KOPT-K1 (cell line): ENCODE measurements around the gene ZSCAN26.

ENCODE experiments used
- H3K27ac ChIP-seq: fragments of 200-600 bp; sonication (generic); 2 replicates; pipeline ENCODE4 v1.5.1; 2016; ENCODE audit warnings: antibody characterized with exemption, mild to moderate bottlenecking, low read depth, low read length; ENCODE audit not compliant: poor library complexity, severe bottlenecking
- H3K36me3 ChIP-seq: fragments of 200-600 bp; sonication (generic); 2 replicates; pipeline ENCODE4 v1.5.1; 2017; ENCODE audit warnings: antibody characterized with exemption, mild to moderate bottlenecking, low read length, moderate library complexity; ENCODE audit not compliant: insufficient read depth
- H3K9me3 ChIP-seq: fragments of 200-600 bp; sonication (generic); 2 replicates; pipeline ENCODE4 v1.5.1; 2017; ENCODE audit warnings: antibody characterized with exemption, low read length, mild to moderate bottlenecking; ENCODE audit not compliant: insufficient read depth, poor library complexity, severe bottlenecking

ZSCAN26 gene

DNA sequence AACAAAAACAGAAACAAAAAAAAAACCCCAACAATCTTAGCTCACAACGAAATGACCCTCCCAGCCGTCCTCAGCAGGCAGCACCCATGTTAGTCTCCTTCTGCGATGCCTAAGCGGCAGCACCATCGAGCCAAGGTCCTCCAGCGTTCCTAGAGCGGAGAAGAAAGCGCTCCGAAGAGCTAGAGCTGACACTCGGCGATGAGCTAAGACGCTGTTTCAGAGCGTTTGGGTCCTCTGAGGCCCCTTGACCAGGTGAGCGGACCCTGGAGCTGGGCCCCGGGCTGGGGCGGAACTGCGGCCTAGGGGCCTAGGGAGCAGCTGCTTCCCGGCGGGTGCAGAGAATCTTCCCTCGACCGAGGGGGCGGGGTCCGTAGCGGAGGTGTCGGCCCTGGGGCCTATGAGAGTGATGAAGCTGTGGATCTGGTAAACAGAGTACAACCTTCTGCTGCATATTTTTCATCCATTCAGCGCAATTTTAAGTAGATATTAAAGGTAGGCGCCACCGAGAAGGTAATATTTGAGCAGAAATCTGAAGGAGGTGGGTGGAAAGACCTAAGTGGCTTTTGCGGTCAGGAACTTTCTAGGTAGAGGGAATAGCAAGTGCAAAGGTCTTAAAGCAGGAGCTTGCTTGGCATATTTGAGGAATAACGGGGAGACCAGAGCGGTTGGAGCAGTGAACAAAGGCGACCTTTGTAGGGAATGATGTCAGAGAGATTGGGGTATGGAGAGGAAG is at the start of gene ZSCAN26:
Gene ZSCAN26, plus strand, starts transcription at position 182 of the 733 bp plus-strand sequence. CDS start 4,777 bp downstream, outside the sequence.
- Histone ChIP-seq H3K27ac (peak within 1 kb of the TSS; percentile 77), H3K36me3 (peaks cover 4% of the 10 kb centered on the region; the same call in 1 of the 2 replicates), H3K9me3 (no peaks in the 10 kb centered on the region)

DNA sequence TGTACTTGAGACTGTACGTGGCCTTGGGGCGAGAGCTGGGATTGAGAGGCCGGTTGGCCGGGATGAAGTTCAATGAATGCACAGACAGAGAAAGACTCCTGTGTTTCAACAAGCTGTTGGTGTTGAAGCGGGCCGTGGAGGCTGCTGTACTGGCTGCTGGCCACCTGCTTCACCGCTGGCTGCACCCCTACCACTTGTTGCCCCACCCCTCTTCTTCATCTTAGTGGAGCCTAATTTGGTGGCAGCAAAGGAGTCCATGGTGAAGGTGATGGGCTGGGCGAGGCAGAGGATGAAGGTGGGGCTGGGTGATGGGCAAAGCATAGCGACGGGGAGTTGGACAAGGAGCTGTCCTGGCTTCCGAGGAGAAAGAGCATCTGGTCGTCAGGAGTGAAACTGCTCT is 49.1 kb upstream of the ZSCAN26 start:
- Histone ChIP-seq H3K27ac (no peak overlapping the region), H3K36me3 (no peaks in the 10 kb centered on the region), H3K9me3 (no peaks in the 10 kb centered on the region)

DNA sequence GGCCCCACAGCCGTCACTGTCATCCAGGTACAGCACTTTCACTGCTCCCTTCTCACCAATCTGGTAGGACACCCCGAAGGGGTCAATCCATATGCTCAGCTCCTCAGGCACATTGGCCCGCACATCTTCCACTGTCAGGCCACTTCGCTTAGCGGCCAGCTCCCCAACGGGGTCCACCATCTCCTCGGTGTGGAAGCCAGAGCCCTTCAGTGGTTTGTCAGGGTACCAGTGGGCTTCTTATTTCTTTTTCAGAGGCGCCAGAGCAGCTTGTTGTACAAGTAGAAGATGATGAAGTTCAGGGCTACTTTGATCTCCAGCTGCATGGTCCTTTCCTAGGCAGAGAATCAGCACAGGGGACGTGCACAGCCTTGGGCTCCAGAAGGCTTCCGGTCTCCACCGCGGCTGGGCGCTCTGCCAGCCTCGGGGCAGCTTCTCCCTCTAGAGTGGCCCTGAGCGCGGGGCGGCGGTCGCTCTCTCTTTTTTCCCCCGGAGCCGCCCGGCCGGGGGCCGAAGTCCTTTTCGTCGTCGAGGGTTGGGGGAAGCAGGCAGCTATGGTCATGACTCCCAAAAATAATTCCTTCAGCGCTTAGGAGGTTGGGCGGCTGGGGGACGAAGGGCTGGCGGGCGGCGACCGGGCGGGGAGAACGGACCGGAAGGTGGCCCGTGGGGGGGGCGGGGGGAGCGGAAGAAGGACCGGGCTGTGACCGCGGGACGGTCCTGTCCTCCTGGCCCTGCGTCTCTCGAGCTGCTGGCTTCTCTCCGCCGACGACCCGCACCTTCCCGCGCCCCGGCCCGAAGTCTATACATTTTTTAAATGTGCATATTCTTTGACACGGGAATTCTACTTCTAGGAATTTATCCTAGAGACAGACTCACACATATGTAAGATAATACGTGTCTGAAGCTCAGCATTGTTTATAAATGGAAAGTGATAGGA is 48.4 kb upstream of the ZSCAN26 start:
- H3K27ac ChIP-seq, result no peak overlapping the region
- H3K36me3 ChIP-seq, result no peaks in the 10 kb centered on the region
- no peaks in the 10 kb centered on the region for H3K9me3 ChIP-seq

DNA sequence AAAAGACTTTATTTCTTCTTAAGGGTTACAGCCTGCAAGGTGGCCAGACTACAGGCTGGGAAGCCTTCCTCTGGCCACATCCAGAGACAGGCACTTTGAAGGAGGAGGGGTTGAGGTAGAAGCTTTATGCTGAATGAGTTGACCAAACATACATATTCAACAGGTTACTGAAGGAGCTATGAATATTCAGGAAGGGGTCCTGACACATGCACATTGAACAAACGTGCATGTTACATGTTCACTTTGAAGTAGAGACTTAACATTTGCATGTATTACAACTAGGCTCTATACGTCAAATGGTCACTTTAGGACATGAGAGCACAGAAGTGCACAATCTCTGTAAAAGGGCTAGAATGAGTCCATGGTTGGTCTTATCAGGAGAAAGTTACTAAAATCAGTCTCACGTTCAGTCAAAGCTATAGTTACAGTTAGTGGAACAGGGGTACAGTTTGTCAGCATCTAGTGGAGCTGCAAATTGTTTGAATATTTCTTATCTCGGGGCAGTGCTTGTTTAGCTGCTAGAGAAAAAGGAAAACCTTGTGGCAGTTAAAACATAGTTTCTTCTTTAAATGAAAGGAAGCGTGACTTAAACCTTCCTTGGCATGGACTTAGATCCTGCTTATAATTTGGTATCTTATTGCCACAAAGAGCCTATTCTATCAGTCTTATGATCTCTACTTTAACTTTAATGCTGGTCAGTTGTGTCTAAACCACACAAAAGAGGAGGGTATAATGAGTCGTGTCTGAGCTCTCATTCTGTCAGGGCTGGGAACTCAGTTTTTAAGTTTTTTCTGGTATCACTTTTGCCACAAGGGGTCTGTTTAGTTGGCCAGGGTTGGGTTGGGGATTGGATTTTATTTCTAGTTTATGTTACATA is 46.4 kb upstream of the ZSCAN26 start:
- no peak overlapping the region for H3K27ac ChIP-seq
- no peaks in the 10 kb centered on the region for H3K9me3 ChIP-seq

DNA sequence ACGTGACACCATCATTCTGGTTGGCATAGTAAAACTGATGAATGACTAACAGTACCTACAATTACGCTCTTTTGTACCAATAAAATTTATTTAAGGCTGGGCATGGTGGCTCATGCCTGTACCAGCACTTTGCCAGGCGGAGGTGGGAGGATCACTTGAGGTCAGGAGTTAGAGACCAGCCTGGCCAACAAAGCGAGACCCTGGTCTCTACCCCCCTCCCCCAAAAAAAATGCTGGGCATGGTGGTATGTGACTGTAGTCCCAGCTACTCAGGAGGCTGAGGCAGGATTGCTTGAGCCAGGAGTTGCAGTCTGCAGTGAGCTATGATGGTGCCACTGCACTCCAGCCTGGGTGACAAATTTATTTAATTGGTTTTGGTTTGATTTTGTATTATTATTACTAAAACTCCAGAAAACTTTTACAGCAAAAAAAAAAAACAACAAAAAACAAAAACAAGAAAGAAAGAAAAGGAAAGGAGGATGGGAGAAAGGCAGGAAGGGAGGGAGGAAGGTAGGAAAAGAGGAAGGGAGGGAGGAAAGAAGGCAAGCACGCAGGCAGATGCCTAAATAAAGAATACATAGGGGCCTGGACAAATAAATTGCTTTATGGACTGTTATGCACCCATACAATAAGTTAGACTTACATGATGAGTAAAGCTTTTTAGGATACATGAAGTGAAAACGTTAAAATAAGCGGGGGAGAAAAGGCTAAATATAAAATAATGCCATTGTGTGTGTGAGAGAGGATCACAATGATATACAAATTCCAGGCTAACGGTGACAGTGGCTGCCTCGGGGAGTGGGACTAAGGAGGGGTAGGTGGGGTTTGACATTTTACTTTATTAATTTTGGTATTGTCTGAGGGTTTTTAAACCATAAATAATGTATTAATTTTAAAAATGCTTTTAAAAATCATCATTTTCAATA is 42.5 kb upstream of the ZSCAN26 start:
- H3K36me3 ChIP-seq, result no peaks in the 10 kb centered on the region
- H3K27ac ChIP-seq, result no peak overlapping the region
- H3K9me3 ChIP-seq, result no peaks in the 10 kb centered on the region

More for the DNA sequence above, 46.4 kb upstream of the ZSCAN26 start:
- no peaks in the 10 kb centered on the region for H3K36me3 ChIP-seq

DNA sequence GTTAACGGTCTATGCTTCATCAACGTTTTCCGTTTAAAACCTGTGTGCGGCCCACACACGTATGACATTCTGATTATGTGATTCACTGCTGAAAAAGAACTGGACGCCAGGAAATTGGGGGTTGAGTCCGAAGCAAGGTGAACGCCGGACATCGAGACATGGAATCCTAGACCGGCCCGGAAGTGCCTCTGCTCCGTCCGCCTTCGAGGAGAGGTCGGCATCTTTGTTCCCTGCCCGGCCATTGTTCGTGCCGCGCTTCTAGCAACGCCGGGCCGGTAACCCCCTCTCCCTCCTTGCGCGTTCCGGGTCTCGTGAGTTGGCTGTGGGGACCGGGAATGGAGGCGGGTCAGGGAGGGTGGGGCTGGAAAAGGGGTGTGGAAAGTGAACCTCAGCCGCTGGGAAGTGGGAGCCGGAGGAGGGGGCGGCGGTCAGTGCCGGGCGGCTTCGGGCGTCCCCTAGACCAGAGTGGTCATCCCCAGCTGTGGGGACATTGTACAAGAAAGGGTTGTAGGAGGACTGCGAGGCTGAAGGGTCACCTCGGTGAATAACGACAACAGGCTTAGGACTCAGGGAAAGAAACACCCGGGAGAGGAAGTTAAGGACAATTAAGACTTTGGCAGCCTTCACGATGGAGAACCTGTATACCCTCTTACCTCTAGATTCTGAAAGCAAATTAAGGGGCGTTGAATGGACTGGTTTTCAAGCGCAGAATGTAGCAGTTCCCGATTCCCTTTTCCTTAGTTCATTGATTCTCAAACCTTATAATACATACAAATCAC is 41.7 kb upstream of the ZSCAN26 start, which contains the start of gene ZSCAN9:
Gene ZSCAN9, plus strand, starts transcription at position 220 of the 779 bp plus-strand sequence. CDS start 1,810 bp downstream, outside the sequence.
- H3K9me3 ChIP-seq, result no peaks in the 10 kb centered on the region
- no peak within 1 kb of the TSS for H3K27ac ChIP-seq
- no peaks in the 10 kb centered on the region for H3K36me3 ChIP-seq

DNA sequence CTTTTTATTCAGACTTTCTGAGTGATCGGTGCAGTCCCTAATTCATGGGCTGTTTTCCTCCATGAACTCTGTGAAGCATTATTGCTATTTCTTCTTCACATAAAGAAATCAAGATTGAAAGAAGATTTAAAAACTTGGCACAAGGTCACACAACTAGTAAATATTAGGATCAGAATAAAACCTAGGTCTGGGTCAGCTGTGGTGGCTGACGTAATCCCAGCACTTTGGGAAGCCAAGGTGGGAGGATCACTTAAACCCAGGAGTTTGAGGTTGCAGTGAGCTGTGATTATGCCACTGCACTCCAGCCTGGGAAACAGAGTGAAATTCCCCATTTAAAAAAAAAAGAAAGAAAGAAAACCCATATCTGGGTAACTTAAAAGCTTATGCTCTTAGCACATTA is 40.5 kb upstream of the ZSCAN26 start:
- Histone ChIP-seq H3K27ac (no peak overlapping the region), H3K36me3 (no peaks in the 10 kb centered on the region), H3K9me3 (no peaks in the 10 kb centered on the region)

DNA sequence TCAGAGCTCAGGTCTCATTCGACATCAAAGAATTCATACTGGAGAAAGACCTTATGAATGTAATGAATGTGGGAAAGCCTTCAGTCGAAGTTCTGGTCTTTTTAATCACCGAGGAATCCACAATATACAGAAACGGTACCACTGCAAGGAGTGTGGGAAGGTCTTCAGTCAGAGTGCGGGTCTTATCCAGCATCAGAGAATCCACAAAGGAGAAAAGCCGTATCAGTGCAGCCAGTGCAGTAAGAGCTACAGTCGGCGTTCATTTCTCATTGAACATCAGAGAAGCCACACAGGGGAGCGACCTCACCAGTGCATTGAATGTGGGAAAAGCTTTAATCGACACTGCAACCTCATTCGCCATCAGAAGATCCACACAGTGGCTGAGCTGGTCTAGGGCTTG is 34.2 kb upstream of the ZSCAN26 start:
- no peaks in the 10 kb centered on the region for H3K36me3 ChIP-seq
- H3K9me3 ChIP-seq, result peaks cover 10% of the 10 kb centered on the region
- H3K27ac ChIP-seq, result no peak overlapping the region

DNA sequence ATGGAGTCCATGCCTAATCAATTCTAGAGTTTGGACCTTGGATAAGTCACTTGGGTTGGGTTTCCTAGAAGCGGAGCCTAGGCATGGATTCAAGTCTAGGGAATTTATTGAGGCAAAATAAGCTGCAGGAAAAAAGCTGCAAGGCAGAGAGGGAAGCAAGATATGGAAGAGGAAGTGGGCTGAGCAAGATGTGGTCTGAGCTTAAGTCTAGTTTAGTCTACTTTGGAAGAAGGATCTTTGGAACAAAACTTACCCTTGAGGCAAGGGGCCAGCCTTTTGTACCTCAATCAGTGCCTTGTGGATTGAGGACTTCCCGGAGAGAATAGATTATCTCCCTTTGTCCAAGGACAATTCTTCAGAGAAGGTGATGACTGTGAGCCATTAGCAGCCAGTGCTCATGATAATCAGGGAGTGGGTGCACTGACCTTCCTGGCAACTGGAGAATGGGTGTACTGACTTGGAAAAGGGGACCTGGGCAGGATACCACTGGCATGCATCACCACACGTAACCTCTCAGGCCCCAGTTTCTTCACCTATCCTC is 31.0 kb upstream of the ZSCAN26 start:
- Histone ChIP-seq H3K9me3 (peaks cover 10% of the 10 kb centered on the region), H3K36me3 (no peaks in the 10 kb centered on the region), H3K27ac (no peak overlapping the region)

DNA sequence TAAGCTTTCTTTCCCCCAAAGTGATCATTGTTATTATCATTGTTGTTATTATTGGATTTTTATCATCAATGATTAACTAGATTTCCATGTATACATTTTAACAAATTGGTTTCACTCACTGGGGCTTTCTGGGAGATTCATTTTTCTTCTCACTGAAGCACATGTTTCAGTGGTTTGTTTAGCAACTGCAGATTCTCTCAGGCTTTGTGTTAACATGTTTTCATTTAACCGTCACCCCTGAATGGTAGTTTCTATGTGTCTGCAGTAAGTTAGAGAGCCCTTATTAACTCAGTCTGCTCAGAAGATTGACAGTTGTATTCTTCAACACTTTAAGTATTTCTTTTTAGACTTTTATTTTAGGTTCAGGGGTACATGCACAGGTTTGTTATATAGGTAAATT is 27.3 kb upstream of the ZSCAN26 start:
- Histone ChIP-seq H3K36me3 (peaks cover 11% of the 10 kb centered on the region), H3K27ac (no peak overlapping the region), H3K9me3 (no peaks in the 10 kb centered on the region)

DNA sequence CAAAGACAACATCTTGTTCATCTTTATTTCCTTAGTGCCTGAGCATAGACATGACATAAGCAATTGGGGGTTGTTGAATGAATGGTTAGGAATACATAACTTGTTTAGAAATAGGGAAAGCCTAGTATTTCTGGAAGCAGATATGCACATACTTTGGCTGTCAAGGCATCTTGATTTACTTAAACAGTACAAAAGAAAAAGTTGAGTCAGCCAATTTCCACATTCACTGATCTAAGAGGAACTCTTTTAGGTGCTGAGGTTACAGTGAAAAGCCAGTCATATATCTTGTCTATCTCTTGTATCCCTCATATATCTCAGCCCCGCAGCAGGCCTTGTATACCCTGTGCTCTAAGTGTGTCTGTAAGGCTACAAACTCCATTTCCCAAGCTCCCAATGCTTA is 26.5 kb upstream of the ZSCAN26 start:
- no peak overlapping the region for H3K27ac ChIP-seq
- peaks cover 20% of the 10 kb centered on the region for H3K36me3 ChIP-seq
- no peaks in the 10 kb centered on the region for H3K9me3 ChIP-seq

DNA sequence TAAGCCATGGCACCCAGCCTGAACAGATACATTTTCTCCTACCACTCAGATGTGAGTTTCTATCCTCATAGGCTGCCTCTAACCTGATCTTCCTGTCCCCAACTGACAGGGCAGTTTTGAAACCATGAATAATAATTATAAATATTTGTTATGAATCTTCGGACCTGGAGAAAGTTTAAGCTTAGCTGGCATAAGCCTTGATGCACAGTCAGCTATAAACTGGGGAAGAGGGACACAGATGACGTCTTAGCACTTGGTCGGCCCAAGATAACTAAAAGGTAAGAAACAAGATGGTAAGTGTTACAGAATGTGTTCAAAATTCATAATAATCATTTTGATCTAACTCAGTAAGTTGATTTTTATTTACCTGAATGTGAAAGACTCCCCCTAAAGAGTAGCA is 23.0 kb upstream of the ZSCAN26 start:
- H3K27ac ChIP-seq, result no peak overlapping the region
- H3K36me3 ChIP-seq, result peaks cover 55% of the 10 kb centered on the region

More for the DNA sequence above, 23.0 kb upstream of the ZSCAN26 start:
- H3K9me3 ChIP-seq, result no peaks in the 10 kb centered on the region
